ENCODE results near the gene GAMT. TPM values are rescaled to one million over a fixed set of nuclear protein-coding genes. Genes with fewer than 3 reads are reported as not detected.
A peak's percentile ranks its signal among the peaks of the same experiment; 100 is the strongest.

GAMT gene
- total RNA-seq, 2 experiments from 2014 or later, result 11.0 to 13.0 TPM

GRCh38 chr19:1370579-1371361, 30.6 kb downstream of the GAMT start:
- Mint-ChIP-seq H3K36me3 (ENCODE audit: low read depth) (peaks cover 24% of the 10 kb centered on the region), H3K4me1 (ENCODE audit: low read depth) (no peaks in the 10 kb centered on the region), H3K27me3 (no peaks in the 10 kb centered on the region), H3K27ac (no peak overlapping the region), H3K4me3 (no peak overlapping the region), H3K9me3 (no peaks in the 10 kb centered on the region)
- no peaks in the 10 kb centered on the region for H3K9me3 ChIP-seq (ENCODE audit: control insufficient read depth in 1 of 2, insufficient read depth in 1 of 2, low read length in 2 of 2)
- no peaks in the 10 kb centered on the region for H3K4me1 ChIP-seq (ENCODE audit: insufficient read depth, low read length)
- ChIA-PET POLR2A (no interaction called here), CTCF (interaction anchor here (1.4 to 2.7 kb wide), 3 partner anchors 12 to 127 kb away, joined by 3 to 12 read pairs (median 11); no protein-coding TSS in a partner anchor)
- no peaks in the 10 kb centered on the region for H3K27me3 ChIP-seq (ENCODE audit: control insufficient read depth in 1 of 2, insufficient read depth in 2 of 2, low read length in 2 of 2)
- intact Hi-C loops (cut with DNase I, micrococcal nuclease), result no loop called here
- H3K36me3 ChIP-seq (ENCODE audit: insufficient read depth, low read length), result peaks cover 37% of the 10 kb centered on the region
- ATAC-seq (ENCODE audit: poor library complexity) (no peak), DNase-seq (peak in 1 of 14 experiments; percentile 31)
- H3K27ac ChIP-seq (ENCODE audit: low read depth in 1 of 2, low read length in 2 of 2), result no peak overlapping the region
- no peak for TF ChIP-seq CTCF (IDR thresholded peaks at IDR 0.05)
- H3K4me3 ChIP-seq (ENCODE audit: low read length), result no peak overlapping the region

DNA sequence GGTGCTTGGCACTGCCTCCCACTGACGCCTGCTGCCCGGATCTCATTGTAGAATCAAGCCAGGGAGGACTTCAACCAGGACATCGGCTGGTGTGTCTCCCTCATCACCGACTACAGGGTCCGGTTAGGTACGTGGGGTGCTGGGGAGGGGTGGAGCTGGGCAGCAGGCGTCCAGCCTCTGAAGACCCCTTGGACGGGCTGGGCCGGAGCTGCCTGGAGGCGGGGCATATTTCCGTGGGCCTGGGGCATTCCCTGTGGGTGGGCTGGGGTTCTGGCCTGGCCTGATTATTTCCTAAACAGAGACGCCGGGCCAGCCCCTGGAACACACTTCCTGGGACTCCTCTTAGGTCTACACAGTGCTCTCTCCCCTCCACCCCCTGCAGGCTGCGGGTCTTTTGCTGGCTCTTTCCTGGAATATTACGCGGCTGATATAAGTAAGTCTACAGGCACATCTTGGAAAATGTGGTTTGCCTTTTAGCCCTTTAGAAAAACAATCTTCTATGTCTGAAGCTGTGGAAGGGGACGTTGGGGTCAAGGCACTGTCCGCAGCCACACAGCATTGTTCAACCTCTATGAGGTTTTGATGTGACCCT, 32.0 kb downstream of the GAMT start:
- no peak overlapping the region for H3K27ac Mint-ChIP-seq
- DNase-seq (no peak), ATAC-seq (ENCODE audit: poor library complexity) (no peak)
- H3K9me3 Mint-ChIP-seq, result no peaks in the 10 kb centered on the region
- Histone ChIP-seq H3K36me3 (ENCODE audit: insufficient read depth, low read length) (peaks cover 35% of the 10 kb centered on the region), H3K4me3 (ENCODE audit: low read length) (no peak overlapping the region), H3K27me3 (ENCODE audit: control insufficient read depth in 1 of 2, insufficient read depth in 2 of 2, low read length in 2 of 2) (no peaks in the 10 kb centered on the region), H3K4me1 (ENCODE audit: insufficient read depth, low read length) (no peaks in the 10 kb centered on the region), H3K27ac (ENCODE audit: low read depth in 1 of 2, low read length in 2 of 2) (no peak overlapping the region), H3K9me3 (ENCODE audit: control insufficient read depth in 1 of 2, insufficient read depth in 1 of 2, low read length in 2 of 2) (no peaks in the 10 kb centered on the region)
- H3K36me3 Mint-ChIP-seq (ENCODE audit: low read depth), result peaks cover 24% of the 10 kb centered on the region
- no peak for TF ChIP-seq CTCF (IDR thresholded peaks at IDR 0.05)
- H3K4me1 Mint-ChIP-seq (ENCODE audit: low read depth), result peaks cover 4% of the 10 kb centered on the region
- ChIA-PET POLR2A (no interaction called here), CTCF (no interaction called here)
- no peak overlapping the region for H3K4me3 Mint-ChIP-seq
- intact Hi-C loops (cut with DNase I, micrococcal nuclease), result no loop called here
- no peaks in the 10 kb centered on the region for H3K27me3 Mint-ChIP-seq

DNA sequence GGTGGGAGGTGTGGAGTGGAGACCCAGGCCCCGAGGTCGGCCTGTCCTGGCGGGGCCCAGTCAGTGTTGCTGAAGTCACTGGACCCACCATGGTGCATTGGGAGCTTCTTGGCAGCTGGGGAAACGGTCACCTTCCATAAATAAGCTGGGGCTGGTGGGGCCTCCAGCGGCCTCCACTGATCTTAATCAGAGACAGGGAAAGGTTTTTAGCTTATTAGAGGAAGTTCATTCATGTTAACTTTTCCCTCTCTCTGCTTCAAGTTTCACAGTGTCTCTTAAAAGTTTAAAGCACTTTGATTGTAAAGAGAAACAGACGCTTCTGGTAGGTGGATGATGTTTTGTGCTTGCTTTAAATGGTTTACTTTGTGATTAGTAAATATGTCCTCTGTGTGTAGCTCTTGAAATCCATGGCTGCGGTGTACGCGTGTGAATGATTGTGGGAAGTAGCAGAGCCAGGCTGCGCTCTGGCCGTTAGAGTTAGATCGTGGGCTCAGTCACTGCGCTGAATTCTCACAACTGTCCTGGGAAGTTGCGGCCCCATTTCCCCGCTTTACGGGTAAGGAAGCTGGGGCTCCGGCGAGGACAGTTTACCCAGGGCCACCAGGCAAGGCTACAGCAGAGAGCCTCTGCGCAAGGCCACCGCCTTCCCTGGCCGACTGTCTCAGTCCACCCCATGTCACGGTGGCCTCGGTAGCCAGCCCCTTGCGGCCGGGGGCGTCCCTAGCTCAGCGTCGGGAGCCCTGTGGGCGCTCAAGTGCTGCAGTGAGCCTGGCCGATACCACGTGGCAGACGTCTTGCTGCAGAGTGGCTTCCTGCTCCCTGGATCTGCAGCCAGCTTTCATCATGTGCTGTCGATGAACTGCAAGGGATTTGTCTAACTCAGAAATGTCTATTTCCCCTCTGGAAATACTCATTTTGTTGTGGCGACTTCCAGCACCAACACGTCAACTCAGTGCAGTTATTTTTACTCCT, 34.2 kb downstream of the GAMT start:
- H3K4me3 Mint-ChIP-seq, result no peak overlapping the region
- Histone ChIP-seq H3K4me3 (ENCODE audit: low read length) (no peak overlapping the region), H3K36me3 (ENCODE audit: insufficient read depth, low read length) (peaks cover 31% of the 10 kb centered on the region), H3K4me1 (ENCODE audit: insufficient read depth, low read length) (peaks cover 17% of the 10 kb centered on the region), H3K9me3 (ENCODE audit: control insufficient read depth in 1 of 2, insufficient read depth in 1 of 2, low read length in 2 of 2) (no peaks in the 10 kb centered on the region), H3K27me3 (ENCODE audit: control insufficient read depth in 1 of 2, insufficient read depth in 2 of 2, low read length in 2 of 2) (no peaks in the 10 kb centered on the region), H3K27ac (ENCODE audit: low read depth in 1 of 2, low read length in 2 of 2) (no peak overlapping the region)
- ChIA-PET POLR2A (no interaction called here), CTCF (no interaction called here)
- no peak for ATAC-seq (ENCODE audit: poor library complexity)
- H3K27ac Mint-ChIP-seq, result no peak overlapping the region
- peaks cover 23% of the 10 kb centered on the region for H3K4me1 Mint-ChIP-seq (ENCODE audit: low read depth)
- TF ChIP-seq CTCF (IDR thresholded peaks at IDR 0.05), result no peak
- H3K36me3 Mint-ChIP-seq (ENCODE audit: low read depth), result peaks cover 34% of the 10 kb centered on the region
- no peaks in the 10 kb centered on the region for H3K9me3 Mint-ChIP-seq
- DNase-seq, result no peak
- H3K27me3 Mint-ChIP-seq, result no peaks in the 10 kb centered on the region
- intact Hi-C loops (cut with DNase I, micrococcal nuclease), result no loop called here

Measured in CD4-positive, alpha-beta T cell (primary cell).